Psoas muscle (tissue), 8 donors: ENCODE data around the gene RAB40A. TPM values are rescaled to one million over a fixed set of nuclear protein-coding genes. Genes with fewer than 3 reads are reported as not detected.

Experiments used
- ATAC-seq, 4 donors: fragments of 200-7000 bp; cut with Tn5 transposase; one replicate each; pipeline ENCODE4 v1.9.1; 2020; ENCODE audit warnings: moderate library complexity in 3 of 4, mild to moderate bottlenecking in 2 of 4
- DNase-seq, 2 donors: peaks; one replicate each; pipeline ENCODE4 v3.0.0-alpha.2; 2020
- H3K27ac ChIP-seq: fragments of 200-600 bp; one replicate; pipeline ENCODE4 v1.8.0; 2022
- H3K27me3 ChIP-seq, 3 donors: fragments of 200-600 bp in 1 of 3; one replicate each; pipeline versions ENCODE4 v1.6.1 to v1.8.0; 2013 to 2022; ENCODE audit warnings: low read length in 2 of 3, mild to moderate bottlenecking in 2 of 3, moderate library complexity in 1 of 3; ENCODE audit not compliant: insufficient read depth in 3 of 3
- H3K36me3 ChIP-seq, 2 donors: fragments of 200-600 bp in 1 of 2; one replicate each; pipeline versions ENCODE4 v1.6.1 to v1.8.0; 2013 to 2022; ENCODE audit warnings: low read depth in 1 of 2, mild to moderate bottlenecking in 1 of 2, moderate library complexity in 1 of 2; ENCODE audit not compliant: insufficient read depth in 1 of 2
- H3K4me1 ChIP-seq: fragments of 200-600 bp; one replicate; pipeline ENCODE4 v1.8.0; 2022
- H3K4me3 ChIP-seq: fragments of 200-600 bp; one replicate; pipeline ENCODE4 v1.8.0; 2022; ENCODE audit warnings: mild to moderate bottlenecking
- H3K9me3 ChIP-seq: fragments of 200-600 bp; one replicate; pipeline ENCODE4 v1.8.0; 2022
- WGBS, 3 donors: extraction: QIAGEN DNeasy Blood & Tissue Kit; methylation state at CpG; one replicate each; pipeline versions ENCODE4 v1.1.6 to v1.1.7; 2013; 5-methylcytosine and 5-hydroxymethylcytosine counted together
- intact Hi-C, 2 donors: fragments of 100-400 bp; cut with DNase I; formaldehyde crosslinking; loops; one replicate each; pipeline versions ENCODE4 v1.11.0 to v1.14.2; 2022
- polyA plus RNA-seq, 3 donors: library from polyadenylated mRNA; stranded (reverse); fragments of 200-250 nt; gene quantifications; one replicate each; pipeline ENCODE4 v1.2.3, GENCODE V29; 2013
- total RNA-seq, 4 donors: library from RNA; stranded (reverse); fragmentation: NEBNext Ultra II Directional in 2 of 4; extraction: Animal tissue kit (Norgen Biotek cat#: 25700) in 2 of 4; gene quantifications; one replicate each; pipeline versions ENCODE4 v1.2.1 to v1.2.4, GENCODE V29; 2021 to 2023
- TF ChIP-seq, protein P1 (sequence below): fragments of 200-600 bp; IDR thresholded peaks from one replicate; pipeline ENCODE4 v1.8.0; 2022; ENCODE audit warnings: antibody characterized with exemption
- donor health status: healthy with polysubstance abuse.
- donor health status: DM: no; HTN: no; CAD: no; lungs with moderate emphysema.
- donor health status: Bipolar disorder and iron deficiency.
- donor health status: healthy.
- donor health status: DM: yes; HTN: yes; CAD: no.
- donor health status: DM: no; HTN: no; CAD: no.
- donor health status: DM: no; HTN: no; CAD: no.
- donor health status: DM: yes; HTN: yes; CAD: no.

RAB40A gene
- total and polyA plus RNA-seq, 7 donors = 0.06 to 0.14 TPM; not detected in 5

DNA sequence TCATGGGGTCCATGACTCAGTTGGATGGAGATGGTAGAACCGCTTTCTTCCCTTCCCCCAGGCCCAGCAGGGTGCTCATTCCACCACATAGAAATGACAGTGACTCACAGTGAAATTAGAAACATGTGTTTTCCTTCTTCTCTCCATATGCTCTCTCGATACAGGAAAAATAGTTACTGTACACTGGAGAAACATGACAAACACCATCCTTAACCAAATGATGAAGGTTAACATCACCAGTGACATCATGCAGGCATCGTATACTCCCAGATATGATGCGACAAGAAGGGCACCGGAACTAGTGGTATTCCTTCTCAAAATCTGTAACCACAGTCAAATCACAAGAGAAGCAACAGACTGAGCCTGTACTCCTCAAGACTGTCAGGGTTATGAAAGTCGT lies 11.7 kb upstream of the RAB40A start:
- Histone ChIP-seq H3K27me3 (peaks cover 0 to 6% (median 0%) of the 10 kb centered on the region in 3 donors), H3K9me3 (no peaks in the 10 kb centered on the region), H3K27ac (no peak overlapping the region), H3K36me3 (no peaks in the 10 kb centered on the region), H3K4me3 (no peak overlapping the region), H3K4me1 (no peaks in the 10 kb centered on the region)
- DNase-seq (no peak), ATAC-seq (no peak)
- intact Hi-C loops = loop anchor here (2.0 to 10.0 kb wide), 6 partner anchors 94 to 291 kb away; partner anchors contain the start of genes MORF4L2 (in 1 of the 2) and TCEAL1 (in 1 of the 2)
- 70 to 83% (median 81%) methylated on average over 5 to 6 of the region's 6 CpGs for WGBS, 3 donors
- TF ChIP-seq, protein P1, sequence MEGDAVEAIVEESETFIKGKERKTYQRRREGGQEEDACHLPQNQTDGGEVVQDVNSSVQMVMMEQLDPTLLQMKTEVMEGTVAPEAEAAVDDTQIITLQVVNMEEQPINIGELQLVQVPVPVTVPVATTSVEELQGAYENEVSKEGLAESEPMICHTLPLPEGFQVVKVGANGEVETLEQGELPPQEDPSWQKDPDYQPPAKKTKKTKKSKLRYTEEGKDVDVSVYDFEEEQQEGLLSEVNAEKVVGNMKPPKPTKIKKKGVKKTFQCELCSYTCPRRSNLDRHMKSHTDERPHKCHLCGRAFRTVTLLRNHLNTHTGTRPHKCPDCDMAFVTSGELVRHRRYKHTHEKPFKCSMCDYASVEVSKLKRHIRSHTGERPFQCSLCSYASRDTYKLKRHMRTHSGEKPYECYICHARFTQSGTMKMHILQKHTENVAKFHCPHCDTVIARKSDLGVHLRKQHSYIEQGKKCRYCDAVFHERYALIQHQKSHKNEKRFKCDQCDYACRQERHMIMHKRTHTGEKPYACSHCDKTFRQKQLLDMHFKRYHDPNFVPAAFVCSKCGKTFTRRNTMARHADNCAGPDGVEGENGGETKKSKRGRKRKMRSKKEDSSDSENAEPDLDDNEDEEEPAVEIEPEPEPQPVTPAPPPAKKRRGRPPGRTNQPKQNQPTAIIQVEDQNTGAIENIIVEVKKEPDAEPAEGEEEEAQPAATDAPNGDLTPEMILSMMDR = no peak

DNA sequence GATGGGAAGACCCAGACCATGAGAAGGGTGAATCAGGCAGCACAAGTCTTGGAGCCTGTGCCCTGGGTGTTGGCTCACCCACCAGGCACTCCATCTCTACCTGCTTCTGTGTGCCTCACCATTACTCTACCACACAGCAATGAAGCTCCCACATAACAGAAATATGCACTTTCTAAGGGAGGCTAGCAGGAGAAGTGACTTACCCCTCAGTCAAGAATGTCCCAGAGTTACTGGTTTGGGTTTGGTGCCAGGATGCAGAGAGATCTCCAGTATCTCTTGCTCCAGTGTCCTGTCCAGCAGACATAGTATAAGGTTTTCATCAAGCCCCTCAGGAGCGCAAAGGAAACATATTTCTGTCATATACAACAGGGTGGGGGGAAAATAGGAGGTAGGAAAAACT lies 11.3 kb upstream of the RAB40A start:
- H3K9me3 ChIP-seq = no peaks in the 10 kb centered on the region
- WGBS, 3 donors = 72 to 100% (median 96%) methylated on average over 1 of the region's 1 CpG
- DNase-seq (no peak), ATAC-seq (no peak)
- peaks cover 0 to 6% (median 0%) of the 10 kb centered on the region in 3 donors for H3K27me3 ChIP-seq
- H3K27ac ChIP-seq = no peak overlapping the region
- intact Hi-C loops = loop anchor here (2.0 to 10.0 kb wide), 6 partner anchors 94 to 292 kb away; partner anchors contain the start of genes MORF4L2 (in 1 of the 2) and TCEAL1 (in 1 of the 2)
- TF ChIP-seq, protein P1 = no peak
- no peaks in the 10 kb centered on the region for H3K36me3 ChIP-seq
- no peak overlapping the region for H3K4me3 ChIP-seq
- H3K4me1 ChIP-seq = no peaks in the 10 kb centered on the region

DNA sequence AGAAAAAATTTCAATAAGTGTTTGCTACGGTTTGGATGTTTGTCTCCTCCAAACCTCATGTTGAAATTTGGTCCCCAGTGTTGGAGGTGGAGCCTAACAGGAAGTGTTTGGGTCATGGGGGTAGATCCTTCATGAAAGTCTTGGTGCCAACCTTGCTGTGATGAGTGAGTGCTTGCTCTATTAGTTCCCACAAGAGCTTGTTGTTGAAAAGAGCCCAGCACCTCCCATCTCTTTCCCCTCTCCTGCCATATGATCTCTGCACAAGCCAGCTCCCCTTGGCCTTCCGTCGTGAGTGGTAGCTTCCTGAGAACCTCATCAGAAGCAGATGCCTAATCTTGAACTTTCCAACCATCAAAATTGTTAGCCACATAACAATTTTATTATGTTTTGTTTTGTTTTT lies 10.3 kb upstream of the RAB40A start:
- WGBS, 3 donors = 48 to 84% (median 78%) methylated on average over 3 of the region's 3 CpGs
- no peak for ATAC-seq
- H3K4me1 ChIP-seq = no peaks in the 10 kb centered on the region
- DNase-seq = no peak
- intact Hi-C loops = no loop called here
- TF ChIP-seq, protein P1 = no peak
- H3K27ac ChIP-seq = no peak overlapping the region
- H3K27me3 ChIP-seq = peaks cover 0 to 6% (median 0%) of the 10 kb centered on the region in 3 donors
- no peak overlapping the region for H3K4me3 ChIP-seq
- H3K36me3 ChIP-seq = no peaks in the 10 kb centered on the region
- H3K9me3 ChIP-seq = no peaks in the 10 kb centered on the region

DNA sequence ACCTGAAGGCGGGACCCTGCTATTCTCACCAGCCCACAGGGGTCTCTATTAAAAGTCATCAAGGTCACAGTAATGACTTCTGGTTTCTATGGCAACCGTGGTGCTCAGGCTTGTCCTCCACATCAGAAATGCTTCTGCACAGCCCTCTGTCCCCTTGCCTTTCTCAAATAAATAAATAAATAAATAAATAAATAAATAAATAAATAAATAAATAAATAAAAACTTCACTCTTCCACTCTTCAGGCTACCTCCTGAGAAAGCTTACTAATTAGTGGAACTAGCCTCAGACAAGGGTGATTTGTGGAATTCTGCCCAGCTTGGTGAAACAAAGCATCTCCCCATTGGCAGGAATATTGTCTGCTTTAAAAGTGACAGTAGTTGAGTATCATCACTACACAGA lies 5.5 kb upstream of the RAB40A start:
- Histone ChIP-seq H3K27me3 (peaks cover 0 to 6% (median 0%) of the 10 kb centered on the region in 3 donors), H3K9me3 (no peaks in the 10 kb centered on the region), H3K27ac (no peak overlapping the region), H3K4me3 (no peak overlapping the region), H3K36me3 (no peaks in the 10 kb centered on the region), H3K4me1 (no peaks in the 10 kb centered on the region)
- DNase-seq (no peak), ATAC-seq (no peak)
- TF ChIP-seq, protein P1 = no peak
- intact Hi-C loops = no loop called here
- WGBS, 3 donors = 66 to 92% (median 79%) methylated on average over 2 of the region's 2 CpGs

DNA sequence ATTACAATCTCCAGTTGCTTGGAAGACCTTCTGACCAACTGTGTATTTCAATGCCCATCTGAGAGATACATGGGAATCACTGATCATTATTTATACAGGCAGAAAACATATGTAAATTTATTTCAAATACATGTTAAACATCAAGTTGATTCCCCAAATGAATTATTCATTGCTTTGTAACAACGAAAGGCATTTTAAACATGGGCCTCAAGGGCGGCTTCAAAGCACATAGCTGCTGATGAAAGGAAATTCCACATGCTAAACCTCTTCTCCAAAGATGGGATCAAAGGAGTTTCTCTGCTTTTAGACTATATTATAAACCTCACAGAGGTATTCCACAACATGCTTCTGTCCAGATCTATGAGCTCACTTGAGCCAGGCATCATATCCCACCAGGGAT lies 4.3 kb upstream of the RAB40A start:
- TF ChIP-seq, protein P1 = no peak
- Histone ChIP-seq H3K36me3 (no peaks in the 10 kb centered on the region), H3K9me3 (no peaks in the 10 kb centered on the region), H3K27me3 (peaks cover 0 to 6% (median 0%) of the 10 kb centered on the region in 3 donors), H3K4me3 (no peak overlapping the region), H3K4me1 (no peaks in the 10 kb centered on the region), H3K27ac (no peak overlapping the region)
- intact Hi-C loops = no loop called here
- DNase-seq (no peak), ATAC-seq (no peak)
- WGBS, 3 donors = 56 to 88% (median 85%) methylated on average over 2 of the region's 2 CpGs
